Body of pancreas (tissue), 4 donors: ENCODE data around the gene UBR3. TPM values are rescaled to one million over a fixed set of nuclear protein-coding genes. Genes with fewer than 3 reads are reported as not detected.

Experiments
- ATAC-seq: fragments of 150-250 bp; one replicate; pipeline ENCODE4 v1.9.1; 2016
- DNase-seq, 4 donors: peaks; one replicate each; pipeline ENCODE4 v3.0.0-alpha.2; 2019
- H3K27ac ChIP-seq, 4 donors: fragments of 200-600 bp; sonication (generic); 1 replicate in 3 of 4; 2 replicates in 1 of 4; pipeline versions ENCODE4 v1.5.1 to v1.6.1; 2016 to 2019; ENCODE audit warnings: mild to moderate bottlenecking in 1 of 4, mixed read lengths in 1 of 4, moderate library complexity in 1 of 4
- H3K27me3 ChIP-seq, 2 donors: fragments of 200-600 bp; sonication (generic); one replicate each; pipeline ENCODE4 v1.6.0; 2016; ENCODE audit warnings: mild to moderate bottlenecking in 1 of 2
- H3K36me3 ChIP-seq, 2 donors: fragments of 200-600 bp; sonication (generic); replicated peaks in 1 of 2; 2 replicates each; pipeline ENCODE4 v1.5.1; 2016; ENCODE audit warnings: low read depth in 2 of 2; ENCODE audit not compliant: insufficient read depth in 1 of 2
- H3K4me1 ChIP-seq: fragments of 200-600 bp; sonication (generic); one replicate; pipeline ENCODE4 v1.6.0; 2016
- H3K4me3 ChIP-seq, 2 donors: fragments of 200-600 bp; sonication (generic); 1 replicate in 1 of 2; 2 replicates in 1 of 2; pipeline ENCODE4 v1.5.1; 2016 to 2019
- H3K9me3 ChIP-seq, 3 donors: fragments of 200-600 bp; sonication (generic); 1 replicate in 2 of 3; 2 replicates in 1 of 3; pipeline ENCODE4 v1.5.1; 2016
- CTCF ChIP-seq, 7 experiments: fragments of 450-650 bp in 4 of 7; fragments of 200-600 bp in 3 of 7; sonication (generic) in 3 of 7; IDR thresholded peaks; one replicate each; pipeline ENCODE4 v1.5.1; 2016 to 2019; ENCODE audit warnings: antibody characterized with exemption in 7 of 7
- POLR2A ChIP-seq, 3 donors: fragments of 450-650 bp; IDR thresholded peaks; one replicate each; pipeline ENCODE4 v1.6.1; 2016; ENCODE audit warnings: antibody characterized with exemption in 3 of 3, mild to moderate bottlenecking in 2 of 3
- WGBS, 2 donors: methylation state at CpG; one replicate each; pipeline ENCODE4 v1.1.5; 2017; 5-methylcytosine and 5-hydroxymethylcytosine counted together
- intact Hi-C: fragments of 100-400 bp; cut with DNase I; formaldehyde crosslinking; loops from one replicate; pipeline ENCODE4 v1.15.1; 2023
- total RNA-seq, 2 donors: library from RNA; depleted of rRNA; stranded (reverse); fragments of >200 nt; gene quantifications; one replicate each; pipeline ENCODE4 v1.1.0, GENCODE V29; 2016

Gene UBR3
- total RNA-seq, 2 donors from 2014 or later = 30.1 to 52.1 TPM

GRCh38 chr2:169999054-169999453 is 171.8 kb downstream of the UBR3 start:
- WGBS, 2 donors = 92 to 94% methylated on average over 4 of the region's 4 CpGs
- no peaks in the 10 kb centered on the region for H3K9me3 ChIP-seq
- peaks cover 0 to 2% of the 10 kb centered on the region in 2 donors for H3K36me3 ChIP-seq
- no peak overlapping the region for H3K27ac ChIP-seq
- no peak overlapping the region for H3K4me3 ChIP-seq
- intact Hi-C loops = no loop called here
- no peaks in the 10 kb centered on the region for H3K27me3 ChIP-seq
- no peaks in the 10 kb centered on the region for H3K4me1 ChIP-seq
- no peak for TF ChIP-seq POLR2A (IDR thresholded peaks at IDR 0.05)
- TF ChIP-seq CTCF (IDR thresholded peaks at IDR 0.05) = no peak
- DNase-seq (no peak), ATAC-seq (no peak)

DNA sequence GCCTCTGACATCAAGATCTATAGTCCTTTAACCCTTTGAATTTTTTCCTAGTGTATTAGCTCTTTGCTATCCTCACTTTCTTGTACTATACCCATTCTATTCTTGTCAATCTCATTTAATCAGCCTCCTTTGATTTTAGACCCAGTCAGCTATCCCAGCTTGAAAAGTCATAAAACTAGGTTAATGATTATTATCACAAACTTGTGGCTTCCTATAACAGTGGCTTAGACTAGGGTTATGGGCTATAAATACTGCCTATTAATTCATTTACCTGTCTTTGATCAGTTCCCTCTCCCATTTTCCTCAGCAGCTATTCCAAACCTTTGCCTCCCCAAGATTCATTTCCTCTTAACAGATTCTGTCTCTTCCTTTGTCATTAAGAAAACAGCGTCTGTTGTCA is 174.8 kb downstream of the UBR3 start:
- no peaks in the 10 kb centered on the region for H3K4me1 ChIP-seq
- H3K27ac ChIP-seq = no peak overlapping the region
- no peaks in the 10 kb centered on the region for H3K27me3 ChIP-seq
- no peak overlapping the region for H3K4me3 ChIP-seq
- no peak for DNase-seq
- intact Hi-C loops = no loop called here
- H3K36me3 ChIP-seq = peaks cover 0 to 1% of the 10 kb centered on the region in 2 donors
- ATAC-seq = no peak
- TF ChIP-seq POLR2A (IDR thresholded peaks at IDR 0.05) (no peak), CTCF (IDR thresholded peaks at IDR 0.05) (no peak)
- WGBS, 2 donors = 78 to 100% methylated on average over 1 of the region's 1 CpG
- H3K9me3 ChIP-seq = no peaks in the 10 kb centered on the region

- Histone ChIP-seq H3K27ac (no peak overlapping the region), H3K4me1 (no peaks in the 10 kb centered on the region), H3K9me3 (no peaks in the 10 kb centered on the region), H3K27me3 (no peaks in the 10 kb centered on the region), H3K4me3 (no peak overlapping the region), H3K36me3 (peaks cover 0 to 3% of the 10 kb centered on the region in 2 donors)
- 68 to 84% methylated on average over 1 of the region's 1 CpG for WGBS, 2 donors
- intact Hi-C loops = no loop called here
- no peak for ATAC-seq
- DNase-seq = no peak
- no peak for TF ChIP-seq POLR2A (IDR thresholded peaks at IDR 0.05)
Measured at GRCh38 chr2:170005702-170006101, 178.4 kb downstream of the UBR3 start.

- peaks cover 0 to 3% of the 10 kb centered on the region in 2 donors for H3K36me3 ChIP-seq
- no peak overlapping the region for H3K27ac ChIP-seq
- H3K4me3 ChIP-seq = no peak overlapping the region
- intact Hi-C loops = no loop called here
- H3K27me3 ChIP-seq = no peaks in the 10 kb centered on the region
- ATAC-seq = no peak
- no peaks in the 10 kb centered on the region for H3K9me3 ChIP-seq
- WGBS, 2 donors = 85 to 92% methylated on average over 8 of the region's 8 CpGs
- no peak for TF ChIP-seq CTCF (IDR thresholded peaks at IDR 0.05)
- TF ChIP-seq POLR2A (IDR thresholded peaks at IDR 0.05) = no peak
- DNase-seq = peak in 2 of 4 donors; percentile 8 to 15
- no peaks in the 10 kb centered on the region for H3K4me1 ChIP-seq
Measured at GRCh38 chr2:170006587-170007325, 179.5 kb downstream of the UBR3 start.

GRCh38 chr2:170009209-170009608 is 182.0 kb downstream of the UBR3 start:
- WGBS, 2 donors = 62 to 65% methylated on average over 3 of the region's 3 CpGs
- intact Hi-C loops = no loop called here
- ATAC-seq (no peak), DNase-seq (no peak)
- Histone ChIP-seq H3K4me1 (no peaks in the 10 kb centered on the region), H3K4me3 (no peak overlapping the region), H3K9me3 (no peaks in the 10 kb centered on the region), H3K36me3 (peaks cover 0 to 3% of the 10 kb centered on the region in 2 donors), H3K27ac (no peak overlapping the region), H3K27me3 (no peaks in the 10 kb centered on the region)
- TF ChIP-seq POLR2A (IDR thresholded peaks at IDR 0.05) (no peak), CTCF (IDR thresholded peaks at IDR 0.05) (no peak)
